Hepatocyte (in vitro differentiated cells): Measurements from ENCODE around the gene TEX19.

Experiments
- CTCF ChIP-seq: fragments of 200-600 bp; sonication (generic); IDR thresholded peaks from 2 replicates; pipeline ENCODE4 v1.5.1; 2016; ENCODE audit warnings: antibody characterized with exemption, mild to moderate bottlenecking; ENCODE audit not compliant: poor library complexity
- EZH2 ChIP-seq: fragments of 200-600 bp; sonication (generic); IDR thresholded peaks from 2 replicates; pipeline ENCODE4 v1.6.1; 2016; ENCODE audit warnings: antibody characterized with exemption, mild to moderate bottlenecking, borderline replicate concordance
- EZH2phosphoT487 ChIP-seq: fragments of 200-600 bp; sonication (generic); IDR thresholded peaks from one replicate; pipeline ENCODE4 v1.6.1; 2018; ENCODE audit warnings: antibody characterized with exemption, mild to moderate bottlenecking, low read depth, moderate library complexity; ENCODE audit not compliant: unreplicated experiment, severe bottlenecking

GRCh38 chr17:82391496-82392066 is 32.5 kb downstream of the TEX19 start:
- TF ChIP-seq EZH2phosphoT487: no peak
- TF ChIP-seq CTCF: no peak
- TF ChIP-seq EZH2: no peak
